Activated CD8-positive, alpha-beta memory T cell treated with anti-CD3 and anti-CD28 coated beads, Interleukin-2, amount 10 ng/mL, durations not matched to agents 7 days and 5 days (primary cell): Measurements from ENCODE around the gene LDAH. TPM values are rescaled to one million over a fixed set of nuclear protein-coding genes. Genes with fewer than 3 reads are reported as not detected.

Source experiments
- ATAC-seq: fragments of 150-1000 bp; cut with Tn5 transposase; one replicate; pipeline ENCODE4 v1.10.0; 2021; ENCODE audit warnings: moderate library complexity
- CTCF ChIA-PET: fragments of 350-600 bp; sonication (Branson Sonifier 250); formaldehyde crosslinking; loops from one replicate; lab custom pipeline; 2021; ENCODE audit warnings: antibody characterized with exemption; lab: Charles Lee
- DNase-seq: peaks from one replicate; pipeline ENCODE4 v3.0.0-alpha.2; 2020
- H3K27ac Mint-ChIP-seq: one replicate; pipeline ENCODE4 v1.8.0; 2021; ENCODE audit warnings: mild to moderate bottlenecking, mixed read lengths
- H3K27me3 Mint-ChIP-seq: one replicate; pipeline ENCODE4 v1.8.0; 2021; ENCODE audit warnings: mixed read lengths
- H3K36me3 Mint-ChIP-seq: one replicate; pipeline ENCODE4 v1.8.0; 2021; ENCODE audit warnings: mild to moderate bottlenecking, mixed read lengths
- H3K4me1 Mint-ChIP-seq: one replicate; pipeline ENCODE4 v1.8.0; 2021; ENCODE audit warnings: mixed read lengths
- H3K4me3 Mint-ChIP-seq: one replicate; pipeline ENCODE4 v1.8.0; 2021; ENCODE audit warnings: mild to moderate bottlenecking, moderate library complexity, mixed read lengths
- H3K9me3 Mint-ChIP-seq: one replicate; pipeline ENCODE4 v1.8.0; 2022; ENCODE audit warnings: low read depth, mixed read lengths
- total RNA-seq, 2 experiments: library from RNA; stranded (reverse); gene quantifications; one replicate each; pipeline ENCODE4 v1.2.3, GENCODE V29; 2021

LDAH gene
- total RNA-seq, 2 experiments from 2014 or later: 21.3 to 23.7 TPM

DNA sequence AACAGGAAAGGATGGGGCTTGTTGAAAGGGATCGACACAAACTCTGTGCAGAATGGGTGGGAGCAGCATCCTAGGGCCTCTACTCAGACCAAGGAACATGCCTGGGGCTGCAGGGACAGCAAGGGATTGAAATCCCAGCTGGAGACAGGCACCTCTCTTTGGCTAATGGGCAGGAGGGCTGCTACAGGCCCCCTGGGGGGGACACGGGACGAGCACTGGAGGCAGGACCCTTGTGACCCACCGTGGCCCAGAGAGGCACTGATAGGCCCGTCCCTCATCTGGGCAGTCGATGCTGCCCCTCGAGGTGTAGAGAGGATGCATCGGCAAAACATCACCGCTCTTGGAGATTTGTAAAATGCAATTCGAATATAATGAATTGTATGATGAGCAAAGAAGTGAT, 177.1 kb downstream of the LDAH start:
- no peak overlapping the region for H3K27ac Mint-ChIP-seq
- H3K36me3 Mint-ChIP-seq: peaks cover 2% of the 10 kb centered on the region
- CTCF ChIA-PET: no interaction called here
- H3K4me3 Mint-ChIP-seq: no peak overlapping the region
- DNase-seq (no peak), ATAC-seq (no peak)
- H3K9me3 Mint-ChIP-seq: no peaks in the 10 kb centered on the region
- no peaks in the 10 kb centered on the region for H3K27me3 Mint-ChIP-seq
- H3K4me1 Mint-ChIP-seq: peaks cover 13% of the 10 kb centered on the region

DNA sequence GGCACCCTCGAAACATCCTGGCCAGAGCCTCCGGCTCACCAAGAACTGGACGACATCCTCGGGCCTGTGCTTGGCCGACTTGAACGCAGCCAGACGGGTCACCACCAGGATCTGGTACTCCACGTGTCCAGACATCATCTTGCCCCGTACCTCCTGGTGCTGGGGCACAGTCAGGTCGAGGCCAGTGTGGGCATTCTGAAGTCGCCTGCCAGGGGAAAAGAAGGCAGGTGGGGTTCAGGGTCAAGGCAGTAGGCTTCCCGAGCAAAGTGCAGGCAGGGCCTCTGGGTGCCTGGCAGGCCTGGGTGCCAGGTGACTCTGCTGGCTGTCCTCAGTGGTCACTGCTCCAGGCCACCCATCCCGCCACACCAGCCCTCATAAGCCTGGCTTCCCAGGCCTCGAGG, 177.6 kb downstream of the LDAH start:
- CTCF ChIA-PET: no interaction called here
- Mint-ChIP-seq H3K9me3 (no peaks in the 10 kb centered on the region), H3K4me3 (no peak overlapping the region), H3K27ac (no peak overlapping the region), H3K36me3 (peaks cover 2% of the 10 kb centered on the region), H3K4me1 (peaks cover 11% of the 10 kb centered on the region), H3K27me3 (no peaks in the 10 kb centered on the region)
- no peak for ATAC-seq
- DNase-seq: no peak

DNA sequence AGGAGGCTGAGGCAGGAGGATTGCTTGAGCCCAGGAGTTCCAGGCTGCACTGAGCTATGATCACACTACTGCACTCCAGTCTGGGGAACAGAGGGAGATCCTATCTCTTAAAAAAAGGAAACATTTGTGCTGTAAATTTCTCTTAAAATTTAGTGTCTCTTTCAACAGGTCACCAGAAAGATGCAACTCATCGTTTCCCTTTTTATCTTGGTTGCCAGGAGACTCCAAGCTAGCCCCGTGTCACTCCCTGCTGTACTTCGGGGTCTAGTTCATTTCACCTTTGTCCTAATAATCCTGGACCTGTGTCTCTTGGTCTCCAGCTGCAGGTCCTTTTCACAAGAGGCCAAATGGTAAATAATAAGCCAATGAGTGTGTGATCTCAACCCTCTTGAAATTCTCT, 179.1 kb downstream of the LDAH start:
- Mint-ChIP-seq H3K4me1 (no peaks in the 10 kb centered on the region), H3K27me3 (no peaks in the 10 kb centered on the region), H3K9me3 (no peaks in the 10 kb centered on the region), H3K27ac (no peak overlapping the region), H3K36me3 (peaks cover 2% of the 10 kb centered on the region), H3K4me3 (no peak overlapping the region)
- CTCF ChIA-PET: interaction anchor here (1.8 to 4.2 kb wide), 12 partner anchors 7 to 237 kb away, joined by 4 to 79 read pairs (median 24); partner anchors contain the start of genes HS1BP3 and RHOB
- no peak for DNase-seq
- no peak for ATAC-seq

DNA sequence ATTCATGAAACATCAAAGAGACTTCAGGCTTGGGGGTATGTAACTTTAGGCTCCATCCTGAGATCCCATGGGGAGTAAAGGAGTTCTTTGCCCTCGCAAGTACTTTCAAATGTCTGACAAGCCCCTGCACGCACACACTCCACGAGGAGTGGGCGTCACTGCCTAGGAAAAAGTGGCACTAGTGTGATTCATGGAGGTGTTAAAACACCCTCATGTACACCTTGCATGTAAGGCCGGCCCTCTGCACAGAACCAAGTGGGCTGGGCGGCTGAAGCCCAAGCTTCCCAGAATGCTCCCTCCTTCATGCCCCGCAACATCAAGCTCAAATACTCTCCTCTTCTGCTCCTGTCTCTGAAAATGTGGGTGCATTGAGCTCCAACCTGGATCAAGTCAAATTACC, 179.8 kb downstream of the LDAH start:
- Mint-ChIP-seq H3K36me3 (peaks cover 2% of the 10 kb centered on the region), H3K9me3 (no peaks in the 10 kb centered on the region), H3K27me3 (no peaks in the 10 kb centered on the region), H3K4me3 (no peak overlapping the region), H3K27ac (no peak overlapping the region), H3K4me1 (no peaks in the 10 kb centered on the region)
- DNase-seq (no peak), ATAC-seq (no peak)
- CTCF ChIA-PET: interaction anchor here (0.9 to 4.2 kb wide), 29 partner anchors 8 to 316 kb away, joined by 3 to 79 read pairs (median 9); partner anchors contain the start of genes HS1BP3 and RHOB

DNA sequence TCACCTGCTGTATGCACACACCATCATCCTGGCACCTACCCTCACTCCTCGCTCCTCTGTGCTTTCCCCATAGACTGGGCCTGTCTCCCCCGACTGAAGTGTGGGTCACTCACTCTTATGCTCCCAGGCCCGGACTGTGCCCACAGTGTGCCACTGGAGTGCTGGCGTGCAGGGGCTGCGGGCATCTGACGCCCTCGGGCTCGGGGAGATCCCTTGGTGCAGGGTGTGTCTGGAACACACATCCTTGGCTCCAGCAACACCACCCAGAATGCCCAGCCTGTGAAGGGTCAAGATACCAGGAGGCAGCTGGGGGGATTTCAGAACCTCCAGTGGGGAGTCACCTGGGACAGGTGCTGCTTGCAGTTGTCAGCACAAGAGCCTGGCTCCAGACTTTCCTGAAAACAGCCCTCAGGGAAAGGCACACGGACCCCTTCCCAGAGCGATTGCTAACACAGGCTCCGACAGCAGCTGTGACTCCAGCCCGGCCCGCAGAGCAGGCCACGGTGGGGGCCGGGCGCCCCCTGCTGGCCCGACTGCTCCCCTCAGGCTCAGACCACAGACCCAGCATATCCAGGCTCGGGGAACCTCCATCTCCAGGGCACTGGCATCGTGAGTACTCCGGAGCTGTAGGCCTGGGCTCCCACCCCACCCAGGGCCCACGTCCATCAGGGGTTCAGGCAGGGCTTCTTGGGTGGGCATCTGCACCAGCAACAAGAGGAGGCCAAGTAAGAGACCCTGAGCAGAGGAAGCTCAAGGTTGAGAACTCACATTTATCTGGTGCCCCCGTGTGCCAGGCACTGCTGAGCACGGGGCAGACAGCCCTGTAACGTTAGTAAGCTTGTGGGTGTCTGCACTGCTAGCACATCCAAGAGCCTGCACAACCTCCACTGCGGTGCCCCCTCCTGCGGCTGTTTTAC, 180.6 kb downstream of the LDAH start:
- ATAC-seq (peak; percentile 98), DNase-seq (peak; percentile 80)
- Mint-ChIP-seq H3K4me1 (no peaks in the 10 kb centered on the region), H3K9me3 (no peaks in the 10 kb centered on the region), H3K36me3 (peaks cover 2% of the 10 kb centered on the region), H3K27ac (no peak overlapping the region), H3K4me3 (no peak overlapping the region), H3K27me3 (no peaks in the 10 kb centered on the region)
- CTCF ChIA-PET: interaction anchor here (0.6 to 4.2 kb wide), 38 partner anchors 8 to 316 kb away, joined by 3 to 79 read pairs (median 6); partner anchors contain the start of genes HS1BP3 and RHOB

DNA sequence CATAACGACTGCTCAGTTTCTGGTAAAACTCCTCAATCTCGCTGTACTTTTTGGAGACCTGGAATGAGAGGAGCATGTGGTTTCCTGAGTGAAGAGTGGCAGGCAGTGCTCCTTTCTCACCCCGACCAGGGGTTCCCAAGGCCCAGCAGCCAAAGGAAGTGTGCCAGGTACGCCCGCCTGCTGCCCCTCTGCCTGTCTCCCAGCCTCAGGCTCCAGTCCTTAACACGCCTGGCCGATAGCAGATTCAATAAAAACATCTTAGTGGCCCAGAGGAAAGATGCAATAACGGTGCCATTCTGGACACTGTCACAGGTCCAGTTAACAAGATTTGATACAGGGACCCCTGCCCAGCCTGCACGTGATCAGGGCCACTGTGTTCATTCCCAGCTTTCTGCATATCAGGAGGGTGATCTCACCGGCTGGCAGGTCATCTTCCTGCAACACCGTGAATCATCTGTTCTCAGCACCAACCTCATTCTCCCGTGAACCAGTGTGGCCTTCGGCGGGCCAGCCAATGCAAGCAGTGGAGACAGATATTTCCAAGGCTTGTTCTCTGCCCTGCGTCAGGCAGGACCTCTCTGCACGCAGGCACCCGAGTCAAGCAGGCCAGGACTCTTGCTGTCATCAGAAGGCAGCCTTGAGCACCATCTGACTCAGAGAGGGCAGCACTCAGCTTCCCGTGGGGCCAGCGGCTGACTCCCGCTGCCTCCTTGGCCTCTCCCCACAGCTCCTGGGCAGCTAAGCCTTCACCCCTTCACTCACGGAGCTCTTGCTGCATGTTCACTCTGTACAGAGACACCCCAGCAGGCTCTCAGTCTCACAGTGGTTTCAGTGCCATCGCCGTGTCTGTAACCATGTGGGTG, 181.5 kb downstream of the LDAH start:
- no peaks in the 10 kb centered on the region for H3K9me3 Mint-ChIP-seq
- no peak overlapping the region for H3K27ac Mint-ChIP-seq
- CTCF ChIA-PET: interaction anchor here (0.6 to 4.2 kb wide), 22 partner anchors 7 to 238 kb away, joined by 3 to 79 read pairs (median 10); partner anchors contain the start of genes HS1BP3 and RHOB
- DNase-seq (no peak), ATAC-seq (no peak)
- no peak overlapping the region for H3K4me3 Mint-ChIP-seq
- H3K36me3 Mint-ChIP-seq: peaks cover 2% of the 10 kb centered on the region
- H3K4me1 Mint-ChIP-seq: no peaks in the 10 kb centered on the region
- no peaks in the 10 kb centered on the region for H3K27me3 Mint-ChIP-seq

DNA sequence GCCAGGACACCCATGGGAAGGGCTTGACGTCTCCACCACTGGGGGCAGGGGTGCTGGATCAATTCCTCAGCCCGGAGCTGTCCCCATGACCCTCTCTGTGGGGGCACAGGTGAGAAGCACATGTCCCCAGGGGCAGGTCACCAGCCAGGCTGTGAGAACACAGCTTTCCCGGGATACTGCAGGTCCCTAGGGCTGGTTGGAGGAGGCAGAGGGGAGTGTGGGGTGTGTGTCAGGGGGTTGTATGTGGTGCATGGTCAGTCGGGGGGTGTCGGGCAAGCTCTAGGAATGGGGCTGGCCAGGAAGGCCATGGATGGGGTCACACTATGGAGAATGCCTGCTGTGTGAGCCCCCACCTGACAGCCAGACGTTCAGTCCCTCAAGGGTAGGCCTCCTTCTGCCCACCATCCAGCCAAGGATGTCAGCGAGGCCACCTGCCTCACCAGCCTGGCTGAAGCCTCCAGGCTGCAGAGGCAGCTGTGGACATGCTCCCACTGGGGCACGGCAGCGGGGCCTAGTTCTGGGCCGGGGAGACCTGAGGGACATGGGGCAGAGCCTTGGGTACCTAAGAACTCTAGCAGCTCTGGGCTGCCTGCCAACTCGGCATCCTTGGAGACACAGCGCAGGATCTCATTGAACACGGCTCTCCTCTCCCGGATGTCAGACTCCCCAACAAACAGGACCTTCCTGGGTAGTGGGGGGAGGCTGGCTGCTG, 182.3 kb downstream of the LDAH start:
- Mint-ChIP-seq H3K9me3 (no peaks in the 10 kb centered on the region), H3K36me3 (peaks cover 2% of the 10 kb centered on the region), H3K27ac (no peak overlapping the region), H3K4me3 (no peak overlapping the region), H3K27me3 (no peaks in the 10 kb centered on the region), H3K4me1 (no peaks in the 10 kb centered on the region)
- DNase-seq (no peak), ATAC-seq (no peak)
- CTCF ChIA-PET: interaction anchor here (0.7 to 4.2 kb wide), 9 partner anchors 8 to 208 kb away, joined by 3 to 79 read pairs (median 13); partner anchors contain the start of genes HS1BP3 and RHOB

DNA sequence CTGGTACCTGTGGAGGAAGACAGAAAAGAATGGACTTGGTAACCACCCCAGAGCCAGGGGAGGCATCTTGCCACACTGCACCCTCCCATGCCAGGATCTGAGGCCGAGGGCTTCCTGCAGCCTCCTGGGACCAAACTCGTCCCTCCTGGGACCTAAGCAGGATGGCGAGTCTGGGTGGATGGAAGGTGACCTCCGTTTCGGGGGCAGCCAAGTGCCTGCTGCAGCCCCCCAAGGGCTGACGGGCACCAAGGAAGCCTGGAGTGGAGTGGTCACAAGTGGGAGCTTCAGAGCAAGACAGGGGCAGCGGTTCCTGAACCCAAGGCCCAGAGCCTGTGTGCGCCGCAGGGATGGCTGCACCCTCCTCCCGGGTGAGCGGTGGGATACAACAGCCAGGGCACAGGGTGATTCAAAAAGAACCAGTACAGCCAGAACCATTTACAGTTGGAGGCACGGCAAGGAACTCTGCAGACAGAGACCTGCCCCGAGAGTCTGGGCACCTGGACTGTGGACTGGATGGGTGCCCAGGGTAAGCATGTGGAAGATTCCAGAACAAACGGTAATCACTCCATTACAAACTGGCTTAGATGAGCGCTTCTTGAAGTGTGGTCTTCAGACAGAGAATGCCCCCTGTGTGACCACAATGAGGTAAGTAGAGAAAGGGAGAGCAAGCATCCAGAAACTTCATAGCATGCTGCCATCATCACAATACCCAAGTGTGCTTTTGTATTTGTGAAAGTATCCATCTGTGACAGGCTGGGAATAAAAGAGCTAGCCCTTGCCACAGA, 184.1 kb downstream of the LDAH start:
- no peak for ATAC-seq
- Mint-ChIP-seq H3K36me3 (no peaks in the 10 kb centered on the region), H3K4me3 (no peak overlapping the region), H3K9me3 (no peaks in the 10 kb centered on the region), H3K4me1 (peaks cover under 1% of the 10 kb centered on the region), H3K27me3 (no peaks in the 10 kb centered on the region), H3K27ac (no peak overlapping the region)
- DNase-seq: no peak
- CTCF ChIA-PET: interaction anchor here (0.6 to 1.4 kb wide), 2 partner anchors 12 to 197 kb away, joined by 3 to 5 read pairs; partner anchors contain the start of gene HS1BP3

DNA sequence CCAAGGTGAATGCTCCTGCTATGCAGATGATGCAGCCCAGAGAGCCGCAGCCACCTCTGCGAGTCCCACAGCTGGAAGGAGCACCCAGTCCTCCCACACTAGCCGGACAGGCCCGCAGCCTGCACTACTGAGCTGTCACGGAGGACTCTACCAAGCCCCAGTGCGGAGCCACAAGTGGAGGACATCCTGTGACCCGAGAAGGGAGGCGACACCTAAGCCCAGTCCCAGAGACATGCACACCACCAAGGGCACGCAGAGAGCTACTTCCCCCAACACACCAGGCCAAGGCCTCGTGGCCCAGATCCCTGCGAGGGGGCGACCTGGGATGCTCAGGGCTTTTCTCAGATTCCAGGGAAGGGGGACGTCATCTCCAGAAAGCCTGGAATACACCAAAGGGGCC, 184.9 kb downstream of the LDAH start:
- Mint-ChIP-seq H3K9me3 (no peaks in the 10 kb centered on the region), H3K4me3 (no peak overlapping the region), H3K4me1 (peaks cover 6% of the 10 kb centered on the region), H3K27ac (no peak overlapping the region), H3K27me3 (no peaks in the 10 kb centered on the region), H3K36me3 (no peaks in the 10 kb centered on the region)
- ATAC-seq: no peak
- DNase-seq: no peak
- CTCF ChIA-PET: no interaction called here

DNA sequence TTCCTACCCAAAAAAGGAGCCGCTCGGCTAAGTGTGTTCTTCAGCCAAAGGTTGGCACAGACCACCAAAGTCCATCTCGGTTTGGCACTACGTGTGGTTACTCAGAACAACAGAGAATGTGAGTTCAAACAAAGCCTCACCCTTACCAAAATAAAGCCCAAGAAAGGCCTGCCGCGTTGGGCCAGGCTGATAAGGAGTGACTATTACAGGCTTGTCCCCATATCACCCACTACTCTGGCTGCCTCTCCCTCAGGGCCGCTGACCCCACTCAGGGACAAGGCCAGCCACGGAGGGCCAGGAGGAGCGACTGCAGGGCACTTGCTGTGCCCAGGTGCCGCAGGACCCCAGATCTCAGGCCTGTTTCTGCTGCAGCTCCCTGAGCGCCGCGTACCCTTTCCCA, 185.8 kb downstream of the LDAH start:
- H3K4me1 Mint-ChIP-seq: peaks cover 8% of the 10 kb centered on the region
- no peaks in the 10 kb centered on the region for H3K9me3 Mint-ChIP-seq
- no peaks in the 10 kb centered on the region for H3K27me3 Mint-ChIP-seq
- ATAC-seq: no peak
- DNase-seq: no peak
- CTCF ChIA-PET: interaction anchor here (0.9 to 6.4 kb wide), 3 partner anchors 14 to 193 kb away, joined by 3 to 34 read pairs (median 10); partner anchors contain the start of genes HS1BP3 and RHOB
- H3K27ac Mint-ChIP-seq: no peak overlapping the region
- no peak overlapping the region for H3K4me3 Mint-ChIP-seq
- no peaks in the 10 kb centered on the region for H3K36me3 Mint-ChIP-seq

DNA sequence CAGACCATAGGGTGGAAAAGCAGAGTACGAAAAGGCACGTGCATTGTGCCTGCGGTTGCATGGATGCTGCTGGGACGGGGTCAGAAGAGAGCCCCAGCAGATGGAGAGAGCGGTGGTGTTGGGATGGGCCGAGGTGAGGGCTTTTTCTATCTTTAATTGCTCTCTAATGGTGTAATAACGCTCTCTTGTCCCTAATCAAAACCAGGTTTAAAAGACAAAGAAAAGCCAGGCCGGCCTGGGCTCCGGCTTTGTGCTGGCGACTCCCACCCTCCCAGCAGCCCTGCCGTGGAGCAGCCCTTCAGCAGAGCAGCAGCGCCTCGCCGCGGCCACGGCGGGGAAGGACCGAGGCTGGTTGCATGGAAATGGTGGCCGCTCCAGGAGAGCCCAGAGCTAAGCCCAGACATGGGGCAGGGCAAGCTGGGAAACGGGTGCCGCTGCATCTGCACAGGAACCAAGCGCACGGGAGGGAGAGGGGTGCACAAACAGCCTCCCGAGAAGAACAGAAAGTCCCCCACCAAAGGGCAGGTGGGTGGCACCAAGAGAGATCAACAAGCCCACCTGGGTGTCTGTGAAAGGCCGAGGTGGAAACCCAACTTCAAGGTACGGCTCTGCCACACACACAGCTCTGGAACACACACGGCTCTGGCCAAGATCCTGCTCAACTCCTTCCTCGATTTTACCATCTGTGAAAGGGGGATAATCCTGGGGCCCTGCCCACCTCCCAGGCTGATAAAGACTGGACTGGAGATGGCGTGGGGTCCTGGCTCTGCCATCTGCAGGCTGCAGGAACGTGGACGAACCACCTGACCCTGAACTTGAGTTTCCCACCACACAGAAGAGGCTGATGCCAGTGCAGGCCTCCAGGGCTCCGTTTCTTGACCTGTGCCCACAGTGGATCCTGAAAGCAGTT, 187.0 kb downstream of the LDAH start:
- DNase-seq (peak; percentile 71), ATAC-seq (peak; percentile 86)
- no peaks in the 10 kb centered on the region for H3K36me3 Mint-ChIP-seq
- peaks cover 8% of the 10 kb centered on the region for H3K4me1 Mint-ChIP-seq
- CTCF ChIA-PET: interaction anchor here (0.7 to 6.4 kb wide), 9 partner anchors 7 to 224 kb away, joined by 3 to 34 read pairs (median 10); partner anchors contain the start of genes HS1BP3 and RHOB
- H3K4me3 Mint-ChIP-seq: no peak overlapping the region
- H3K27ac Mint-ChIP-seq: no peak overlapping the region
- no peaks in the 10 kb centered on the region for H3K9me3 Mint-ChIP-seq
- no peaks in the 10 kb centered on the region for H3K27me3 Mint-ChIP-seq
